GM19455 (cell line): Measurements from ENCODE around the gene C1QC.

ENCODE experiments used
- ATAC-seq: cut with Tn5 transposase; IDR thresholded peaks from one replicate; pipeline ENCODE4 v1.9.1; 2021; ENCODE audit not compliant: unreplicated experiment

Gene C1QC

DNA sequence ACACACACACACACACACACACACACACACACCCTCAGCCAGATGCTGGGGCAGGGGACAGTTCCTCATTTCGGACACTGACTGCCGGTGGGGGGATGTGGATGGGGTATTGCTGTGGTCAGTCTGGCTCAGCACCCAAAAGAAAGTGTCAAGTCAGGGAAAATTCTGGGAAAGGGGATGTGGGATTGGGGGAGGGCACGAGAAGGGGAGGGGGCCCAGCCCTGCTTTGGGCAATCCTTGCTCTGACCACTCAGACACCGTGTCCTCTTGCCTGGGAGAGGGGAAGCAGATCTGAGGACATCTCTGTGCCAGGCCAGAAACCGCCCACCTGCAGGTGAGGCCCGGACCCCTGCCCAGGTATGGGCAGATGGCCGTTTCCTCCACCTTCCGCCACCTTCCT is at the start of gene C1QC:
TSS of gene C1QC (plus strand) at position 253 of the 400 bp plus-strand sequence. CDS start 391 bp downstream, outside the sequence.
- no peak for ATAC-seq

DNA sequence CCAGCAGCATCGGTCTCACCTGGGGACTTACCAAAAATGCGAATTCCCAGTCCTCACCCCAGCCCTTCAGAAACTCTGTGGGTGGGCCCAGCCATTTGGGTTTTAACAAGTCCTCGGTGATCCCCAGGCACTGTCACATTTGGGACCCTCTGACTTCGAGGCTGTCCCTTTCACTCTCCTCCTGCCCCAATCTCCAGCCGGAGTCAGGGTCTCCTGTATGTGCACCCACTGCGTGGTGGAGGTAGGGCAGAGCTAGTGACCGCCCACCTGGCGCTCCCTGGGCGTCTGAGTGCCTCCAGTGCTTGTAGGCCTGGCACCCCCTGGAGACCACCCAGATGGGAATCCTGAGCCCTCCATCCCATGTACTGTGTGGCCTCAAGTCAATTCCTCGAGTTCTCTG is 49.0 kb upstream of the C1QC start:
- ATAC-seq: no peak

- no peak for ATAC-seq
Observed at GRCh38 chr1:22595108-22595507, 48.3 kb upstream of the C1QC start.

GRCh38 chr1:22597301-22597965 is 46.0 kb upstream of the C1QC start:
- ATAC-seq: no peak

- ATAC-seq: no peak
Observed at GRCh38 chr1:22597996-22598395, 45.4 kb upstream of the C1QC start.

DNA sequence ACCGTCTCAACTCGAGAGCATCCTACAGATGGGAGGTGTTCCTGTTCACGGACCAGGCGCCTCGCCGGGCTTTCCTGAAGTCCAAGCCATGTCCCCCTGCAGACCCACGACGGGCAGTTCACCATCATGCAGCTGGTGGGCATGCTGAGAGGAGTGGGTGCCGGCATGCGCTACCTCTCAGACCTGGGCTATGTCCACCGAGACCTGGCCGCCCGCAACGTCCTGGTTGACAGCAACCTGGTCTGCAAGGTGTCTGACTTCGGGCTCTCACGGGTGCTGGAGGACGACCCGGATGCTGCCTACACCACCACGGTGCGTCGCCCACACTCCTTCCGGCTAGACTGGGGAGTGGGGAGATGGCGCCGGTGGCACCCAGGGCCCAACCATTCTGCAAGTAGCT is 44.7 kb upstream of the C1QC start:
- no peak for ATAC-seq

GRCh38 chr1:22600071-22600816 is 43.2 kb upstream of the C1QC start:
- ATAC-seq: no peak

- ATAC-seq: no peak
Observed at GRCh38 chr1:22600817-22601605, 42.4 kb upstream of the C1QC start.

- ATAC-seq: no peak
Observed at GRCh38 chr1:22601610-22602009, 41.8 kb upstream of the C1QC start.

DNA sequence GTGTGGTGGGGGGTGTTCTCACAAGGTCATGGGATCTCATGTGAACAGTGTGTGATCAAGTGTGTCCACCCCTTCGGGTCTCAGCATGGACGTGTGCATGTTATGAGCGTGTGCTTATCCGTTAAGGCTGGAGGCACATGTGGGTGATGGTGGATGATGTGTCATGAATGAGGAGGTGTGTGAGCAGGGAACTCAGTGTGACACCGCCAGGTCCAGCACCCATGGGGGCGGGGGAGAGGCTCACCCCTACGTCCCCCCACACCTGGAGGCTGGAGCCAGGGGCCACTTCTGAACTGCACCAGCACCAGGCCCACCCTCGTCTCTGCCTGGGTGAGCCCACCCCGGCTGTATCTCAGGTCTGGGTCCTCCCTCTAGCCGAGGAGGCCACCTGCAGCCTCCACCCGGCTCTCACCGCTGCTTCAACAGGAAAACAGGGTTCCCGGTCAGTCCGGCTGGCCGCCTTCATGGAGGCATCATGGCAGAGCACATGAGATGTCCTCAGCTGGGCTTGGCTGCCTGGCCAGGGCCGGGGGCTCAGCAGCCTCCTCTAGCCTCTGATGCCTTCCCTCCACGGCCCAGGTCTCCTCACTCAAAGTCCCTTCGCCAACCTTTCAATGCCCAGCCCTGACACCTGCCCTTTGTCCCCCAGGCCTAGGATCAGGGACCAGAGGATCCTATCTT is 41.2 kb upstream of the C1QC start:
- ATAC-seq: no peak

DNA sequence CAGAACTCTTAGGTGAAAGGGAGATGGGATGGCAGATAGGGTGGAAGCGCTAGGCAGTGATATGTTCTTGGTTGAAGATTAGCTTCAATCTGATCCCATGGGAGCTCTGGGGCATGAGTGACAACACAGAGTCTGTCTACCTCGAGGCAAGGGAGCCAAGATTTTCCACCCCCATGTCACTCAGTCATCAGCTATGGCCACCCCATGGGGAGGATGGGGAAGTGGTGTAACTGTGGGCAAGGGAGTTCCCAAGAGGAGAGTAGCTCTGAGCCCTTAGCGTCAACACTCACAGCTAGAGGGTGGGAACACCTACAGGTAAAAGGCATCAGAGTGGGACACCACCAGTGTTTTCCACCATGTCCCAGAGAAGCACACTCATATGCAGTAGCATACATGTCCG is 37.3 kb upstream of the C1QC start:
- ATAC-seq: no peak

DNA sequence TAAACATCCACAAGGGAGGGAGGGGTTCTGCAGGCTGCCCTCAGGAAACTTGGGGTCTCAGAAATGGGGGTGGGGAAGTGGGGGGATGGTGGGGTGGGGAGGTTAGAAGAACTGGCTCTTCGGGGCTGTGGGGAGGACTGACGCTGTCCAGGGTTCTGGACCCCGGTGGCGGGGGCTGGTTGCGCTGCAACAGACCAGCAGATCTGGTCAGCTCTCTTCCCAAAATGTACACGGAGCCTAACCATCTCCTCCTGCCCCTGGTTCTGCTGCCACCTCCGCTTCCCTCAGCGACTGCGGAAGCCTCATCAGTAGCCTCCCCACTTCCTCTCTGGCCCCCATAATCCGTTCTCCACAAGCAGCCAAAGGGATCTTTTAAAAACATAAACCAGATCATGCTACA is 36.3 kb upstream of the C1QC start:
- no peak for ATAC-seq

- no peak for ATAC-seq
Observed at GRCh38 chr1:22608361-22608760, 35.1 kb upstream of the C1QC start.

DNA sequence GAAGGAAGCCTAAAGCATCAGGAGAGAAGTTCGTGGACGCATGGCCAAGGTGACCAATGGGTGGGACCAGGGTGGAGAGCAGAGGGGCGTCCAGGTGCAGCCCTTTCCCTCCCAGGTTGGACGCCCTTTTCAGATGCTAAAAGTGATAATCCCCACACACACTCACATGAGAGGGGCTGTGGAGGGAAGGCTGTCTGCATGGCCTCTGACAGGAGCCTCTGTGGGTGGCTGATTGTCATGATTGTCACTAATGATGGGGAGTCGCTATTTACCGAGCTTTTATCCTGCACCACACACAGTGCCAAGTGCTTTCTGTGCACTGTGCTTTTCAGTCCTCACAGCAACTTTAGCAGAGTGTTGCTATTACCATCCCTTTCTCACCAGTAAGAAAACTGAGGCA is 34.1 kb upstream of the C1QC start:
- ATAC-seq: no peak

- ATAC-seq: no peak
Observed at GRCh38 chr1:22611530-22611947, 31.9 kb upstream of the C1QC start.

- ATAC-seq: no peak
Observed at GRCh38 chr1:22612671-22613571, 30.5 kb upstream of the C1QC start.

GRCh38 chr1:22613572-22613918 is 29.9 kb upstream of the C1QC start:
- ATAC-seq: no peak

DNA sequence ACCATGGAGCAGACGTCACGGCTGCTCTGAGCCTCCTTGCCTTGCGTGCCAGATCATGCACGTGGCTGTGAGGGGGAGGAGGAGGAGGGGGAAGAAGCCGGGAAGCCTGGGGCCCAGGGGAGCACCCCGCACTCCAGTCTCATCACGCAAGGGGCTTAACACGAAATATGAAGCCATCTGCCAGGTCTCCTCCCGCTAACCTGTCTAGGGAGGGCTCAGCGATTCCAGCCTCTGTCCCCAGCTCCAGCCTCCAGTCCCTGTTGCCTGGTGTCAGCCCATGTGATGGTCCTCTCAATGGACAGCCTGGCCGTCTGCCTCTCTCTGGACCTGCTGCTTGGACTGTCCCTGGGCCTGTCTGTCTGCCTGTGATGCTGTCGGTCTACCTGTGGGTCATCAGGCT is 29.5 kb upstream of the C1QC start:
- no peak for ATAC-seq

- no peak for ATAC-seq
Observed at GRCh38 chr1:22615886-22616285, 27.5 kb upstream of the C1QC start.

DNA sequence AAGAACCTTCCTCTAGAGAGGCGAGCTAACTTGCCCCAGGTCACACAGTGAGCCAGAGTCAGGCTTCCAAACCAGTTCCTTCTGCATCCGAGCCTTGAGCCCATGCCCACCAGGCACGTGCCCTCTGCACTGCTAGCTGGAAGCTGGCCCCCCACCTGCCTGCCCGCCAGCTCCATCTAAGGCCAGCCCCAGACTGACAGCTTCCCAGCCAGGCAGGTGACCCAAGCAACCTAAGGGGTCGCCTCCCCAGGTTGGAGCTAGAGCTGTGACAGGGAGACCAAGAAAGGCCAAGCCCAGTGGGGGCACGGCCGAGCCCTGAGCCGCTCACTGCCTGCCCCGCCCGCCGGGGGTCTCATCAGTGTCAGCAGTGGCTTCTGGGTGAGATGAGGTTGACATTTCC is 26.9 kb upstream of the C1QC start:
- no peak for ATAC-seq
